ENCODE data around the gene BLID.

The BLID gene

GRCh38 chr11:122103726-122104125 lies 12.3 kb downstream of the BLID start:
- Mint-ChIP-seq H3K9me3 (ENCODE audit: low read depth) (no peaks in the 10 kb centered on the region), H3K4me3 (no peak overlapping the region), H3K27me3 (peaks cover 29% of the 10 kb centered on the region), H3K4me1 (ENCODE audit: low read depth) (peaks cover 8% of the 10 kb centered on the region), H3K27ac (no peak overlapping the region), H3K36me3 (no peaks in the 10 kb centered on the region)

DNA sequence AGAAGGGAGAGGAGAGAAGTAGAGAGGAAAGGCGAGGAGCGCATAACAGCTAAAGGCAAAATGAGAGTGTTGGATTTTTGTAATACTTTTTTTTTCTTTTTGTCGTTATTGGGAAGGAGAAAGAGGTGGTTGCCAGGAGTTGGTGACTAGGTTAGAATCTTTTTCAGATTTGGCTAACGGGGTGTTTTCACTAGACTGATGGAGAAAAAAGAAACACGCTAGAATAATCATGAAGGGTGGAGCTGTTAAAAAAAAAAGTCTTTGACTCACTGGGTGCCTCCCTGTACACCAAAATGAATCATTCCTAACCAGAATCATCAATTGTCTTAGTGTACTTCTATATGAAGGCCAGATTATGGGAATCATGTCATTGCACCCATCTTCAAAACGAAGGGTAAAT lies 12.7 kb downstream of the BLID start:
- H3K36me3 Mint-ChIP-seq, result no peaks in the 10 kb centered on the region
- H3K4me3 Mint-ChIP-seq, result no peak overlapping the region
- peaks cover 8% of the 10 kb centered on the region for H3K4me1 Mint-ChIP-seq (ENCODE audit: low read depth)
- no peaks in the 10 kb centered on the region for H3K9me3 Mint-ChIP-seq (ENCODE audit: low read depth)
- peaks cover 28% of the 10 kb centered on the region for H3K27me3 Mint-ChIP-seq
- no peak overlapping the region for H3K27ac Mint-ChIP-seq

GRCh38 chr11:122102426-122102825 lies 13.6 kb downstream of the BLID start:
- H3K4me3 Mint-ChIP-seq, result no peak overlapping the region

DNA sequence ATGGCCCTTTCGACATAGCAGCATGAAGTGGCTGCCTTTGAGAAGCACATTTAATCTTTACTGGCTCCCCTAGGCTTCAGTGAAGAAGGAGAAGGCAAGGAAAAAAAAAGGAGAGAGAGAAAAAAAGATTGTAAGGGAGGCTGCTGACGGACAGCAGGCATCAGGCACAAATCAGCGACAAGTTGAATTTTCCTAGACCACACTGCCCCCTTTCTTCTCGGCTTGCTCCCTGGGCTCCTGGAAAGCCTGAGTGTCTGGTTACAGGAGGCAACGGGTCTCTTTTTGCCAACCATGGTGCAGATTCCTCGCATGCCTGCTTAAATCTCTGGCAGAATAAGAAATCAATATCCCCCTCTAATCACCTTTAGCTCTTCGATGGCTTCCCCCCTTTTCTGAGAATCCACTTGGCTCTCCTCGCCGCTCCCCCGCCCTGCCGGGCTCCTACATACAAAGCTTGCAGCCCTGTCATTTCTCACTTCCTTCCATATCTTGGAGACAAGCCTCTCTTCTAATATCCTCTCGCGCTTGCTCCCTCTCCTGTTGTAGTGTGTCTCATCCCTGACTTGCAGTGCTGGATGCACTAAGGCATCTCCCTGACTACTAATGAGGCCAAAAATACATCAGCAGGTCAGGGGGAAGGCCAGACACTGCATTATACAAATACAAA lies 14.3 kb downstream of the BLID start:
- H3K9me3 Mint-ChIP-seq (ENCODE audit: low read depth), result no peaks in the 10 kb centered on the region
- peaks cover 8% of the 10 kb centered on the region for H3K4me1 Mint-ChIP-seq (ENCODE audit: low read depth)
- H3K36me3 Mint-ChIP-seq, result no peaks in the 10 kb centered on the region
- no peak overlapping the region for H3K27ac Mint-ChIP-seq
- no peak overlapping the region for H3K4me3 Mint-ChIP-seq
- H3K27me3 Mint-ChIP-seq, result peaks cover 29% of the 10 kb centered on the region

More at GRCh38 chr11:122102426-122102825, 13.6 kb downstream of the BLID start:
- Mint-ChIP-seq H3K27me3 (peaks cover 32% of the 10 kb centered on the region), H3K36me3 (no peaks in the 10 kb centered on the region), H3K4me1 (ENCODE audit: low read depth) (peaks cover 8% of the 10 kb centered on the region), H3K9me3 (ENCODE audit: low read depth) (no peaks in the 10 kb centered on the region), H3K27ac (no peak overlapping the region)

DNA sequence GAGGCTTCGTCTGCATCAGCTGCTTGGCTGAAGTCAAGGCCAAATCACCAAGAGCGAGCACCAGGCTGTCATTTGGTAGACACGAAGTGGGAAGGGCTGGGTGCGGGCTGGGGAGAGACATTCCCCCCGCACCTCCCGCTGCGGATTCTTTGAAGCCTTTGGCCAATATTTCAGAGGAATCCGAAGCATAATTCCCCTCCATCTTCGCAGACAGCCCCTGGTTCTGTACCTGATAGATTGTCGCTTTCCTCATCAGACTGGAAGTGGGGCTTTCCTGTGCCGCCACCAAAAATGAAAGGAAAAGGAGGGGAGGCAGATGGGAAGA lies 15.3 kb downstream of the BLID start:
- no peak overlapping the region for H3K27ac Mint-ChIP-seq
- H3K27me3 Mint-ChIP-seq, result peaks cover 31% of the 10 kb centered on the region
- H3K9me3 Mint-ChIP-seq (ENCODE audit: low read depth), result no peaks in the 10 kb centered on the region
- H3K4me1 Mint-ChIP-seq (ENCODE audit: low read depth), result peaks cover 8% of the 10 kb centered on the region
- H3K36me3 Mint-ChIP-seq, result no peaks in the 10 kb centered on the region
- H3K4me3 Mint-ChIP-seq, result peak overlapping the region; percentile 36

DNA sequence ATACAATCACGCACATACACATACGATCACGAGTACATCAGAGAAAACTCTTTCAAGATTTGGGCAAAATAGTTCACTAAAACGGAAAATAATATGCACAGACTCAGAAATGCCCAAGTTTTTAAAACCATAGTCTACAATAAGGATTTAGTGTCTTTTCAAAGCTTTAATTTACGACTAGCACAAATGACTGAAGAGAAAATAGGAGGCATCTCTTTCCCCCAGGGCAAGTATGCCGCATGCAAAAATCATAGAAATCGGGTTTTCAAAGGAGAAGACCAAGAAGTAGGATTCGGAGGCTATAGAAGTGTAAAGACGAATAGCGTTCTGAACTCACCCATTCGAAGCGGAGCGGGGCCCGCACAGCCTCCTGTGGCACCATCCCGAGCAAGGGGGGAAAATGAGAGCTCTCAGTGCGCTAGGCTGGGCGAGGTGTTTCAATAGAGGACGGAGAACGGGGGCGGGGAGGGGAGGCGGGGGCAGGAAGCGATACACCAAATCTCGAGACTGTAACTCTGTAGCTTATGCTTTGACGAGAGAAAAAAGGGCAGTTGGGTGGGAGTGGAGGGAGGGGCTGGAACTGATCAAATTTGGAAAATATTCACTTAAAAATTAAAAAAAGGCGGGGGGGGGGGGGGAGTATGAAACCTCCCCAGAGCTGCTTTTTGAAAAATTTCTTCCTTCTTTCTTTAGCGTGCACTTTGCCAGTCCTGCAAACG lies 15.8 kb downstream of the BLID start:
- Mint-ChIP-seq H3K4me3 (peak overlapping the region; percentile 36), H3K27ac (no peak overlapping the region), H3K9me3 (ENCODE audit: low read depth) (no peaks in the 10 kb centered on the region), H3K36me3 (no peaks in the 10 kb centered on the region), H3K27me3 (peaks cover 32% of the 10 kb centered on the region), H3K4me1 (ENCODE audit: low read depth) (peaks cover 8% of the 10 kb centered on the region)

- Mint-ChIP-seq H3K9me3 (ENCODE audit: low read depth) (no peaks in the 10 kb centered on the region), H3K36me3 (no peaks in the 10 kb centered on the region), H3K4me3 (no peak overlapping the region), H3K4me1 (ENCODE audit: low read depth) (peaks cover 8% of the 10 kb centered on the region), H3K27ac (no peak overlapping the region), H3K27me3 (peaks cover 30% of the 10 kb centered on the region)
Measured at GRCh38 chr11:122099374-122100036, 16.5 kb downstream of the BLID start.

DNA sequence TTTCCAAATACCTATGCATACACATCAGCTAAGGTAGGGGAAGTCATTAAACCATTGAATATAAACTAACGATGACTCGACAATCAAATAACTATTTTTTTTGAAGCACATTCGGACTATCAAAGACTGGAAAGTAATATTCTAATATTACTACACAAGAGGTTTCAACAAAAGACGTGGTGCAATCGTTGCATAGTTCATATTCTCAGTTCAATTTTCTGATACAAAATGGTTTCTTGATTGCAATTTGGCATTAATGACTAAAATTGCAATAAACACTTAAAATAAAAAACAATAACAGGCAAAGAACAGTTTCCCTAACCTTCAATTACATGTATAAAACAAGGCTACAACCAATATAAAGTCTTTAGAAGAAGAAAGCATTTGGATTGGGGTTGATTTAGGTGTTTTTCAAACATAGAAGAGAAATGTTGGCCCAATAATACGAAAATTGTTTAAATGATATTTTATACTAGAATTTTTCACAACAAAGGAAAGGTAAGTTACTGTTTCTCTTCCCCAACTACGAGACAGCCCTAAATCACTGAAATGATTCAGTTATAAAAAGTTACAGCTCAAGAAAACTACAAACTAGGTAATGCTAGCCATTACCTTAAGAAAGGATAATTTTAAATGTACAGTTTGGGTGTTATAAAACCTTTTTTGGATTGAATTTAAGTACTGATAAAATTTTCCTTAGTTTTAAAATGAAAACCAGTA lies 17.6 kb downstream of the BLID start:
- peaks cover 8% of the 10 kb centered on the region for H3K4me1 Mint-ChIP-seq (ENCODE audit: low read depth)
- H3K36me3 Mint-ChIP-seq, result no peaks in the 10 kb centered on the region
- no peak overlapping the region for H3K27ac Mint-ChIP-seq
- no peaks in the 10 kb centered on the region for H3K9me3 Mint-ChIP-seq (ENCODE audit: low read depth)
- H3K4me3 Mint-ChIP-seq, result no peak overlapping the region
- peaks cover 25% of the 10 kb centered on the region for H3K27me3 Mint-ChIP-seq

DNA sequence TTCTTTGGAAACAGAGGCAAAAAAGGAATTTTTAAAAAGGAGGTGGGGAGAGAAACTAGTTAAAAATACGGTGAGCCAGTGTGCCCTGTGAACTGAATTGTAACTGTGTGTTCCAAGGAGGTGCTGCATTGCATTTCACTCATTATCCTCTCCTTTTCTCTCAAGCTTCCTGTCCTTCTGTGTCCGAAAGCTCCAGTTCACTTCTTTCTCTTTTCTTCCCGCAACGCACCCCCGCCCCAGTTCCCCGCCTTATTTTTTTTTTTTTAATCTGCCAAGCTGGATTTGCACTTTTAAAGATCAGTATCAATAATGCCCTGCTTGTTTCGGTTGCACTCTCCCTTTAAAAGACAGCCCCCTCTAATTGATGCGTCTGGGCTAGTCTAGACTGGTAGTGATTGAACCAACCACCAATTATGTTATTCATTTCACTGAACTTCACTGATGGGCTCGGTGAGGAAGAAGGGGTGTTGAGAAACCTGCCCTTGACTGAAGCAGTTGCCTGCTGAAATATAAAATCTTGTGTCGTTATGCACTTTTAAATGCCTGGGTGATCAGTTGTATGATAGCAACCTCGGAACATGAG lies 18.5 kb downstream of the BLID start:
- Mint-ChIP-seq H3K36me3 (no peaks in the 10 kb centered on the region), H3K27me3 (peaks cover 25% of the 10 kb centered on the region), H3K27ac (no peak overlapping the region), H3K9me3 (ENCODE audit: low read depth) (no peaks in the 10 kb centered on the region), H3K4me1 (ENCODE audit: low read depth) (peaks cover 8% of the 10 kb centered on the region), H3K4me3 (no peak overlapping the region)

GRCh38 chr11:122096272-122097112 lies 19.5 kb downstream of the BLID start:
- Mint-ChIP-seq H3K27ac (no peak overlapping the region), H3K27me3 (peaks cover 29% of the 10 kb centered on the region), H3K4me1 (ENCODE audit: low read depth) (peaks cover 8% of the 10 kb centered on the region), H3K36me3 (no peaks in the 10 kb centered on the region), H3K4me3 (no peak overlapping the region), H3K9me3 (ENCODE audit: low read depth) (no peaks in the 10 kb centered on the region)

DNA sequence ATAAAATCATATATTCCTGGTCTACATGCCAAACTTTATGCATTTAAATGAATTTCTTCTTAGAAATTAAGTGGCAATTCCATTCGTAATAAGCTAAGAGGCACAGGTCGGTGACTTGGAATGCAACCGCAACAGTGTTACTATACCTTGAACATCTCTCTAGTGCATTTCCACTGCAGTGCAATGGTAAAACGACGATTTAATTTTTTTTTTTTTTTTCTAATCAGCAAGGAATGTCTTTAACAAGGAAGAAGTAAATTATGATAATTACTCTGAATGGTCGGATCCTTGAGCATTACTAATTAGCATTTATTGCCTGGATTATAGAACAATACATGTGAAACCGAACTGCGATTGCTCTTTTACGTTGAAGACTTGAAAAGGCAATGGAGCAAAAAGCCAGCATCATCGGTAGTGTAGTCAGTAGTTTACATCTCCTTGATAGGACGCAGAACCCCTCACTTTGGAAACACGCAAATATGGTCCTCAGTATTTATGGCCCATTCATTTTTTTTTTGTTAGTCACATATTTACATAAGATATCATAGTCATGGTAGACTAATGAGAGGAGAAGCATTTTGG lies 20.2 kb downstream of the BLID start:
- H3K36me3 Mint-ChIP-seq, result no peaks in the 10 kb centered on the region
- peaks cover 28% of the 10 kb centered on the region for H3K27me3 Mint-ChIP-seq
- no peaks in the 10 kb centered on the region for H3K9me3 Mint-ChIP-seq (ENCODE audit: low read depth)
- H3K27ac Mint-ChIP-seq, result no peak overlapping the region
- peaks cover 6% of the 10 kb centered on the region for H3K4me1 Mint-ChIP-seq (ENCODE audit: low read depth)
- H3K4me3 Mint-ChIP-seq, result no peak overlapping the region

DNA sequence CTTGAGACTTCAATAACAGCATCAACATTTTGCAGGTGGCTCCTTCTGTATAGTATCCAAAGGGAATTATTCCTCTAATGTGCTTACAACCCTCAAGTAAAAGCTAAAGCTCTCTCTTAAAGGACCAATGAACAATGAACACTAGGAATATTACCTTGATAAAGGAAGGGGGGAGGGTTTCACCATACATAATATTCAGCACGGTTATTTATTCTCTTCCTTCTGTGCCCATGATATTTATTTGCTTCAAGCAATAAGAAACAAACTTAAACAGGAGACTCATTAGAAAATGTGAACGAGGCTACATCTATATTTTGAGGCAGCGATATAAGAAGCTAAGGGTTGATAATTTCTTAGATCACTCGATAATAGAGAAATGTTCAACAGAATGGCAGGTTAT lies 21.2 kb downstream of the BLID start:
- Mint-ChIP-seq H3K27me3 (peaks cover 27% of the 10 kb centered on the region), H3K4me3 (no peak overlapping the region), H3K36me3 (no peaks in the 10 kb centered on the region), H3K4me1 (ENCODE audit: low read depth) (peaks cover 1% of the 10 kb centered on the region), H3K9me3 (ENCODE audit: low read depth) (no peaks in the 10 kb centered on the region), H3K27ac (no peak overlapping the region)

DNA sequence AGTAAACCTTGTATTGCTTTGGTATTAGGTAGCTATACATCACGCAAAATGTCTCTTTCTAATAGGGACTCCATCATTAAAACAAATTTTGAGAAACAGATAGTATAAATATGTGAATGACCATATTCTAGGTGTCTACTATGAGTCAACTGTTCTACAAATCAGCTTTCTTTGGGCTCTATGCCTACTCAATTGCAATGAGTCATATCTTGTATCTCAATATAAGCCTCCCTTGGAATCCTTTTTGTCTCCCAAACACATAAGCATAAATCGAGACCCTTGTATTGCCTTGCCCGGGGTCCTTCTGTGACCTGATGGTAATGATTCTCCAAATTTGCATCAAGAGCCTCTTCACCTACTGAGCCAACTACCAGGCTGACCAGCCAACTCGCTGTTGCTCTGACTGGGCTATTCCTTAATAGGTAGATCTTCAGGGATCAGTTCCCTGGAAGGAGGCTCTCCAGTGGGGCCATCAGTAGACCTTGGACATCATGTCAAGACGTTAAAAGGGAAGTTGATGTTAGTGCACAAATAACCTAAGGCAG lies 22.2 kb downstream of the BLID start:
- no peaks in the 10 kb centered on the region for H3K9me3 Mint-ChIP-seq (ENCODE audit: low read depth)
- peaks cover 23% of the 10 kb centered on the region for H3K27me3 Mint-ChIP-seq
- H3K36me3 Mint-ChIP-seq, result no peaks in the 10 kb centered on the region
- H3K27ac Mint-ChIP-seq, result no peak overlapping the region
- H3K4me3 Mint-ChIP-seq, result no peak overlapping the region
- H3K4me1 Mint-ChIP-seq (ENCODE audit: low read depth), result no peaks in the 10 kb centered on the region

DNA sequence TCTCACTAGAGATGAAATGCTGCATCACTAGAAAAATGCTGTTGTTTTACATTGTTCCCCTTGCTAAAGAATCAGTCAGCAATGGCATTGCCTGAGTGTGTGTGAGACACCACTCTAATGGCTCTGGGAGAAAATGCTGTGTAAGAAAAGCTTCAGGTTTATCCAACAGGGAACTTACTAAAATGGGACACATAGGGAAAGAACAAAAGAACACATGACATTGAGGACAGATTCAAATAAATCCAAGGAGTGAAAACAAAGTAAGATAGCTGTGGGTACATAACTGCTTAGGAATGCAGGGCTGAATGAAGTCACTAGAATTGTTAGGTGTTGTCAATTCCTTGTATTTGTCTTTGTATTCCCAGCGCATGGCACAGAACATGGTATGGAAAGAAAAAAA lies 24.2 kb downstream of the BLID start:
- no peaks in the 10 kb centered on the region for H3K4me1 Mint-ChIP-seq (ENCODE audit: low read depth)
- H3K27me3 Mint-ChIP-seq, result peaks cover 20% of the 10 kb centered on the region
- H3K36me3 Mint-ChIP-seq, result no peaks in the 10 kb centered on the region
- no peaks in the 10 kb centered on the region for H3K9me3 Mint-ChIP-seq (ENCODE audit: low read depth)
- H3K27ac Mint-ChIP-seq, result no peak overlapping the region
- no peak overlapping the region for H3K4me3 Mint-ChIP-seq
